H9 (cell line): Measurements from ENCODE around the gene LRP2. TPM values are rescaled to one million over a fixed set of nuclear protein-coding genes. Genes with fewer than 3 reads are reported as not detected.

Experiments used
- DNase-seq: peaks from one replicate; pipeline ENCODE4 v3.0.0-alpha.2; 2017
- H2AFZ ChIP-seq: one replicate; pipeline ENCODE4 v1.6.1; 2013; ENCODE audit warnings: mild to moderate bottlenecking, low read length, control low read depth, moderate library complexity
- H2AK5ac ChIP-seq: 2 replicates; pipeline ENCODE4 v1.6.1; 2013; ENCODE audit warnings: low read length, control low read depth, mixed read lengths; ENCODE audit not compliant: insufficient read length
- H2BK120ac ChIP-seq: one replicate; pipeline ENCODE4 v1.6.1; 2013; ENCODE audit warnings: low read depth, mild to moderate bottlenecking, low read length, control low read depth, inconsistent platforms; ENCODE audit not compliant: poor library complexity, severe bottlenecking
- H2BK12ac ChIP-seq: 2 replicates; pipeline ENCODE4 v1.6.1; 2013; ENCODE audit warnings: low read length, control low read depth, mixed read lengths, low read depth; ENCODE audit not compliant: insufficient read length
- H2BK15ac ChIP-seq: 2 replicates; pipeline ENCODE4 v1.6.1; 2013; ENCODE audit warnings: low read depth, low read length, control low read depth
- H2BK20ac ChIP-seq: one replicate; pipeline ENCODE4 v1.6.1; 2013; ENCODE audit warnings: low read depth, mild to moderate bottlenecking, low read length, control low read depth, inconsistent platforms; ENCODE audit not compliant: poor library complexity, severe bottlenecking
- H2BK5ac ChIP-seq: 2 replicates; pipeline ENCODE4 v1.6.1; 2013; ENCODE audit warnings: low read length, control low read depth, mixed read lengths; ENCODE audit not compliant: insufficient read length
- H3K14ac ChIP-seq: 2 replicates; pipeline ENCODE4 v1.6.1; 2013; ENCODE audit warnings: low read length, control low read depth; ENCODE audit not compliant: insufficient read depth
- H3K18ac ChIP-seq: 2 replicates; pipeline ENCODE4 v1.6.1; 2013; ENCODE audit warnings: low read depth, mild to moderate bottlenecking, mixed read lengths, low read length, control low read depth; ENCODE audit not compliant: insufficient read length
- H3K23ac ChIP-seq: 2 replicates; pipeline ENCODE4 v1.6.1; 2013; ENCODE audit warnings: low read length, control low read depth, mixed read lengths, low read depth; ENCODE audit not compliant: insufficient read length
- H3K23me2 ChIP-seq: 2 replicates; pipeline ENCODE4 v1.6.1; 2013; ENCODE audit warnings: low read depth, mild to moderate bottlenecking, mixed read lengths, low read length, control low read depth; ENCODE audit not compliant: insufficient read length, poor library complexity, severe bottlenecking
- H3K27ac ChIP-seq: 2 replicates; pipeline ENCODE4 v1.5.1; 2013; ENCODE audit warnings: low read length, control low read depth, mixed read lengths, low read depth; ENCODE audit not compliant: insufficient read length
- H3K27me3 ChIP-seq: 2 replicates; pipeline ENCODE4 v1.6.1; 2013; ENCODE audit warnings: low read length, control low read depth, inconsistent platforms; ENCODE audit not compliant: insufficient read depth
- H3K4ac ChIP-seq: 2 replicates; pipeline ENCODE4 v1.6.1; 2013; ENCODE audit warnings: low read depth, mild to moderate bottlenecking, control low read depth, inconsistent platforms, low read length, moderate library complexity
- H3K4me1 ChIP-seq: 2 replicates; pipeline ENCODE4 v1.6.1; 2013; ENCODE audit warnings: low read length, control low read depth, inconsistent platforms; ENCODE audit not compliant: insufficient read depth
- H3K4me2 ChIP-seq: 2 replicates; pipeline ENCODE4 v1.6.1; 2013; ENCODE audit warnings: low read length, control low read depth, mixed read lengths; ENCODE audit not compliant: insufficient read length, insufficient read depth
- H3K56ac ChIP-seq: 2 replicates; pipeline ENCODE4 v1.6.1; 2013; ENCODE audit warnings: low read depth, mild to moderate bottlenecking, mixed read lengths, low read length, control low read depth; ENCODE audit not compliant: insufficient read length
- H3K79me1 ChIP-seq: 2 replicates; pipeline ENCODE4 v1.6.1; 2013; ENCODE audit warnings: low read depth, mild to moderate bottlenecking, moderate library complexity, low read length, control low read depth, inconsistent platforms; ENCODE audit not compliant: insufficient read depth, poor library complexity, severe bottlenecking
- H3K79me2 ChIP-seq: 2 replicates; pipeline ENCODE4 v1.6.1; 2013; ENCODE audit warnings: low read length, control low read depth, inconsistent platforms; ENCODE audit not compliant: insufficient read depth
- H3K9ac ChIP-seq: 2 replicates; pipeline ENCODE4 v1.6.1; 2013; ENCODE audit warnings: low read length, control low read depth, mixed read lengths; ENCODE audit not compliant: insufficient read length; ENCODE audit errors: extremely low read depth
- H3K9me3 ChIP-seq: one replicate; pipeline ENCODE4 v1.6.1; 2013; ENCODE audit warnings: low read depth, low read length, inconsistent platforms; ENCODE audit not compliant: control insufficient read depth
- H3T11ph ChIP-seq: one replicate; pipeline ENCODE4 v1.6.1; 2013; ENCODE audit warnings: mild to moderate bottlenecking, low read length, control low read depth, inconsistent platforms
- H4K20me1 ChIP-seq: one replicate; pipeline ENCODE4 v1.6.1; 2013; ENCODE audit not compliant: control insufficient read depth, insufficient read length, insufficient read depth
- H4K5ac ChIP-seq: 2 replicates; pipeline ENCODE4 v1.6.1; 2013; ENCODE audit warnings: low read depth, mild to moderate bottlenecking, mixed read lengths, low read length, control low read depth; ENCODE audit not compliant: insufficient read length
- H4K8ac ChIP-seq: replicated peaks from 2 replicates; pipeline ENCODE4 v1.6.1; 2013; ENCODE audit warnings: low read length, control low read depth, mixed read lengths, low read depth; ENCODE audit not compliant: insufficient read length
- H4K91ac ChIP-seq: 2 replicates; pipeline ENCODE4 v1.6.1; 2013; ENCODE audit warnings: low read depth, mild to moderate bottlenecking, moderate library complexity, mixed read lengths, low read length, control low read depth; ENCODE audit not compliant: insufficient read length
- H3K27ac Mint-ChIP-seq, 3 experiments: 2 replicates in 2 of 3; 3 replicates in 1 of 3; pipeline ENCODE4 v1.8.0; 2020 to 2021; ENCODE audit warnings: mixed read lengths in 3 of 3, mild to moderate bottlenecking in 1 of 3, moderate library complexity in 1 of 3
- H3K27me3 Mint-ChIP-seq: 2 replicates; pipeline ENCODE4 v1.8.0; 2021; ENCODE audit warnings: low read depth, mild to moderate bottlenecking, moderate library complexity, mixed read lengths
- H3K36me3 Mint-ChIP-seq, 3 experiments: 2 replicates in 2 of 3; 3 replicates in 1 of 3; pipeline ENCODE4 v1.8.0; 2020 to 2021; ENCODE audit warnings: low read depth in 3 of 3, mixed read lengths in 3 of 3; ENCODE audit not compliant: insufficient read depth in 1 of 3
- H3K4me1 Mint-ChIP-seq, 2 experiments: 2 replicates each; pipeline ENCODE4 v1.8.0; 2020; ENCODE audit warnings: mixed read lengths in 2 of 2
- H3K4me3 Mint-ChIP-seq, 2 experiments: 2 replicates in 1 of 2; 3 replicates in 1 of 2; pipeline ENCODE4 v1.8.0; 2020 to 2021; ENCODE audit warnings: mild to moderate bottlenecking in 2 of 2, mixed read lengths in 2 of 2, moderate library complexity in 1 of 2
- H3K9me3 Mint-ChIP-seq, 2 experiments: 2 replicates in 1 of 2; 3 replicates in 1 of 2; pipeline ENCODE4 v1.8.0; 2020; ENCODE audit warnings: mild to moderate bottlenecking in 2 of 2, mixed read lengths in 2 of 2, moderate library complexity in 1 of 2
- WGBS: extraction: QIAGEN DNeasy Blood & Tissue Kit; methylation state at CpG from one replicate; pipeline ENCODE4 v1.1.7; 2013; ENCODE audit warnings: missing lambda C conversion rate, low lambda C conversion rate, mixed read lengths; ENCODE audit not compliant: insufficient read length; ENCODE audit errors: extremely low coverage; 5-methylcytosine and 5-hydroxymethylcytosine counted together
- total RNA-seq: library from RNA; stranded (reverse); gene quantifications from 2 replicates; pipeline ENCODE4 v1.2.1, GENCODE V29; 2021
- TF ChIP-seq, protein P1 (sequence below): fragments of 200-600 bp; sonication (generic); conservative IDR thresholded peaks from 3 replicates; pipeline ENCODE4 v1.8.0; 2021; ENCODE audit warnings: antibody characterized with exemption, mild to moderate bottlenecking

Gene LRP2
- total RNA-seq, 1 experiment from 2014 or later = 1.4 TPM

DNA sequence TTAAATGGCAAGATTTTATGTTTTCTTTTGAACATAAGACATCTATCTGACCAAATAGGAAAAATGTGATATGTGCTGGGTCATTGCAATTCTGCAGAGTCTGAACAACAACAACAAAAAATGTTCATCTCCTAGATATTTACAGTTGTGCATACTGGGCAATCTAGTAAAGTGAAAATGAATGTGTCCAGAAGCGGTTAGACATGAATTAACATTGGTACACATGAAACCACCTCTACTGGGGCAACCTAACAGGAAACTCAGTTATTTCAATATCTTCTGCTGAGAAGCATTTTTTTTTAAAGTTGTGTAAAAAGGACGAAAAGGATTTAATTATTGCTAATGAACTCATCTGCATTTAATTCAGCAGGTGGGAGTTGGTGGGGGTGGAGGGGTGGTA is 216.1 kb downstream of the LRP2 start:
- WGBS = no CpG with 5 or more reads among the region's 2 CpGs
- Histone ChIP-seq H3K56ac (no peak overlapping the region), H4K91ac (no peak overlapping the region), H2BK20ac (no peak overlapping the region), H3K9me3 (no peaks in the 10 kb centered on the region), H3K79me1 (no peaks in the 10 kb centered on the region), H3K27me3 (no peaks in the 10 kb centered on the region), H3K4me2 (no peak overlapping the region), H2BK120ac (no peak overlapping the region), H3K23me2 (no peaks in the 10 kb centered on the region), H3K9ac (no peak overlapping the region), H3K4me1 (no peaks in the 10 kb centered on the region), H3K27ac (no peak overlapping the region), H3K79me2 (no peaks in the 10 kb centered on the region), H2AFZ (no peak overlapping the region), H3K4ac (no peak overlapping the region), H3K23ac (no peak overlapping the region), H3K18ac (no peak overlapping the region), H4K20me1 (no peaks in the 10 kb centered on the region), H4K5ac (no peak overlapping the region), H3K14ac (no peak overlapping the region), H2BK12ac (no peak overlapping the region), H3T11ph (no peak overlapping the region), H4K8ac (no peak overlapping the region), H2AK5ac (no peak overlapping the region), H2BK15ac (no peak overlapping the region), H2BK5ac (no peak overlapping the region)
- Mint-ChIP-seq H3K9me3 (no peaks in the 10 kb centered on the region), H3K4me1 (peaks cover under 1 to 1% of the 10 kb centered on the region in 2 experiments; a peak in 3 of 4 replicates), H3K27ac (no peak overlapping the region), H3K27me3 (no peaks in the 10 kb centered on the region), H3K4me3 (no peak overlapping the region), H3K36me3 (no peaks in the 10 kb centered on the region)
- no peak for DNase-seq
- TF ChIP-seq, protein P1, sequence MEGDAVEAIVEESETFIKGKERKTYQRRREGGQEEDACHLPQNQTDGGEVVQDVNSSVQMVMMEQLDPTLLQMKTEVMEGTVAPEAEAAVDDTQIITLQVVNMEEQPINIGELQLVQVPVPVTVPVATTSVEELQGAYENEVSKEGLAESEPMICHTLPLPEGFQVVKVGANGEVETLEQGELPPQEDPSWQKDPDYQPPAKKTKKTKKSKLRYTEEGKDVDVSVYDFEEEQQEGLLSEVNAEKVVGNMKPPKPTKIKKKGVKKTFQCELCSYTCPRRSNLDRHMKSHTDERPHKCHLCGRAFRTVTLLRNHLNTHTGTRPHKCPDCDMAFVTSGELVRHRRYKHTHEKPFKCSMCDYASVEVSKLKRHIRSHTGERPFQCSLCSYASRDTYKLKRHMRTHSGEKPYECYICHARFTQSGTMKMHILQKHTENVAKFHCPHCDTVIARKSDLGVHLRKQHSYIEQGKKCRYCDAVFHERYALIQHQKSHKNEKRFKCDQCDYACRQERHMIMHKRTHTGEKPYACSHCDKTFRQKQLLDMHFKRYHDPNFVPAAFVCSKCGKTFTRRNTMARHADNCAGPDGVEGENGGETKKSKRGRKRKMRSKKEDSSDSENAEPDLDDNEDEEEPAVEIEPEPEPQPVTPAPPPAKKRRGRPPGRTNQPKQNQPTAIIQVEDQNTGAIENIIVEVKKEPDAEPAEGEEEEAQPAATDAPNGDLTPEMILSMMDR = no peak
